HCT116 (cell line): ENCODE results near the gene ATP10B.

Source experiments
- EGR1 ChIP-seq: IDR thresholded peaks from 2 replicates; pipeline ENCODE4 v1.6.1; 2012; ENCODE audit warnings: low read depth
- EZH2 ChIP-seq: fragments of 200-600 bp; sonication (generic); IDR thresholded peaks from 2 replicates; pipeline ENCODE4 v1.6.1; 2017; ENCODE audit warnings: antibody characterized with exemption, mixed run types
- EZH2phosphoT487 ChIP-seq: fragments of 200-600 bp; IDR thresholded peaks from 2 replicates; pipeline ENCODE4 v1.6.1; 2018; ENCODE audit warnings: antibody characterized with exemption, borderline replicate concordance
- POLR2A ChIP-seq: IDR thresholded peaks from 2 replicates; pipeline ENCODE4 v1.7.0; 2011; ENCODE audit warnings: borderline replicate concordance; ENCODE audit not compliant: insufficient read depth, insufficient read length; ENCODE audit errors: extremely low read depth
- POLR2AphosphoS5 ChIP-seq: IDR thresholded peaks from 2 replicates; pipeline ENCODE4 v1.6.1; 2011; ENCODE audit warnings: mild to moderate bottlenecking, low read depth, low read length, moderate library complexity
- RAD21 ChIP-seq: IDR thresholded peaks from 2 replicates; pipeline ENCODE4 v1.6.1; 2012; ENCODE audit warnings: low read depth, mild to moderate bottlenecking
- SIN3A ChIP-seq: IDR thresholded peaks from 2 replicates; pipeline ENCODE4 v1.6.1; 2012; ENCODE audit warnings: low read depth
- SP1 ChIP-seq: IDR thresholded peaks from 2 replicates; pipeline ENCODE4 v1.6.1; 2012; ENCODE audit warnings: low read depth
- YY1 ChIP-seq: IDR thresholded peaks from 2 replicates; pipeline ENCODE4 v1.6.1; 2011; ENCODE audit warnings: low read length, low read depth, moderate library complexity, mild to moderate bottlenecking; ENCODE audit not compliant: insufficient replicate concordance; ENCODE audit errors: extremely low read depth
- ZFX ChIP-seq: fragments of 450-650 bp; IDR thresholded peaks from 2 replicates; pipeline ENCODE4 v1.6.1; 2017
- TF ChIP-seq, protein P1 (sequence below), 3 experiments: fragments of 200-600 bp in 1 of 3; sonication (generic) in 1 of 3; IDR thresholded peaks in 2 of 3; conservative IDR thresholded peaks in 1 of 3; 2 replicates each; pipeline ENCODE4 v1.5.1; 2012 to 2017; ENCODE audit warnings: low read depth in 2 of 3, low read length in 2 of 3, antibody characterized with exemption in 1 of 3, borderline replicate concordance in 1 of 3, control low read depth in 1 of 3, mild to moderate bottlenecking in 1 of 3, mixed read lengths in 1 of 3, mixed run types in 1 of 3, moderate library complexity in 1 of 3; ENCODE audit not compliant: insufficient read depth in 1 of 3
- TF ChIP-seq, protein P2 (sequence below): IDR thresholded peaks from 2 replicates; pipeline ENCODE4 v1.6.1; 2012

DNA sequence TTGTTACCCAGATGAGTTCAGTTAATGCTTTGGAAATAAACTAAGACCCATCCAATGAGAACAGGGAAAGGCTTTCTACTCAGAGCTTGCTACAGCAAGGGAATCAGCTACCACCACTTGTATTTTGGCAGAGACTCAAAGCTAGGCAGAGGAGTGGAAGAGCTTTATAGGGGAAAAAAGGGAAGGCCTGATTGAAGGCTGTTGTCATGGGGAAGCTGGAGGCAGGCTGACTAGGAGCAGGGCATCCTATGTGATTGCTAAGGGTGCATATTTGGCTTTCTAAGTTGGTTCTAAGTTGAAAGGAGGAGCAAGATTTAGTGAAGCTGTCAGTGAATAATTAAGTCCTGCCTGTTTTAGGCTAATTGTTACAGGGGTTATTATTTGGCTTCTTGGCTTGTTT is 314.9 kb downstream of the ATP10B start:
- TF ChIP-seq, protein P1, sequence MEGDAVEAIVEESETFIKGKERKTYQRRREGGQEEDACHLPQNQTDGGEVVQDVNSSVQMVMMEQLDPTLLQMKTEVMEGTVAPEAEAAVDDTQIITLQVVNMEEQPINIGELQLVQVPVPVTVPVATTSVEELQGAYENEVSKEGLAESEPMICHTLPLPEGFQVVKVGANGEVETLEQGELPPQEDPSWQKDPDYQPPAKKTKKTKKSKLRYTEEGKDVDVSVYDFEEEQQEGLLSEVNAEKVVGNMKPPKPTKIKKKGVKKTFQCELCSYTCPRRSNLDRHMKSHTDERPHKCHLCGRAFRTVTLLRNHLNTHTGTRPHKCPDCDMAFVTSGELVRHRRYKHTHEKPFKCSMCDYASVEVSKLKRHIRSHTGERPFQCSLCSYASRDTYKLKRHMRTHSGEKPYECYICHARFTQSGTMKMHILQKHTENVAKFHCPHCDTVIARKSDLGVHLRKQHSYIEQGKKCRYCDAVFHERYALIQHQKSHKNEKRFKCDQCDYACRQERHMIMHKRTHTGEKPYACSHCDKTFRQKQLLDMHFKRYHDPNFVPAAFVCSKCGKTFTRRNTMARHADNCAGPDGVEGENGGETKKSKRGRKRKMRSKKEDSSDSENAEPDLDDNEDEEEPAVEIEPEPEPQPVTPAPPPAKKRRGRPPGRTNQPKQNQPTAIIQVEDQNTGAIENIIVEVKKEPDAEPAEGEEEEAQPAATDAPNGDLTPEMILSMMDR (IDR thresholded peaks at IDR 0.05 in 2 of 3, conservative IDR thresholded peaks at IDR 0.05 in 1 of 3; ENCODE audit: borderline replicate concordance in 1 of 3, insufficient read depth in 1 of 3, low read depth in 2 of 3, low read length in 2 of 3): no peak
- TF ChIP-seq EZH2phosphoT487: no peak
- TF ChIP-seq YY1: no peak
- no peak for TF ChIP-seq EZH2
- TF ChIP-seq POLR2AphosphoS5: no peak
- no peak for TF ChIP-seq RAD21
- no peak for TF ChIP-seq ZFX
- TF ChIP-seq, protein P2, sequence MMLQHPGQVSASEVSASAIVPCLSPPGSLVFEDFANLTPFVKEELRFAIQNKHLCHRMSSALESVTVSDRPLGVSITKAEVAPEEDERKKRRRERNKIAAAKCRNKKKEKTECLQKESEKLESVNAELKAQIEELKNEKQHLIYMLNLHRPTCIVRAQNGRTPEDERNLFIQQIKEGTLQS: no peak
- TF ChIP-seq POLR2A: no peak
- no peak for TF ChIP-seq SIN3A
- no peak for TF ChIP-seq EGR1
- TF ChIP-seq SP1: no peak
